HG02623 (cell line): ENCODE measurements around the gene SETD3.

ENCODE experiments used
- ATAC-seq: cut with Tn5 transposase; IDR thresholded peaks from one replicate; pipeline ENCODE4 v1.9.1; 2021; ENCODE audit warnings: moderate library complexity; ENCODE audit not compliant: unreplicated experiment

Gene SETD3

GRCh38 chr14:99426265-99426664, 54.4 kb downstream of the SETD3 start:
- ATAC-seq: no peak

GRCh38 chr14:99425272-99425681, 55.4 kb downstream of the SETD3 start:
- ATAC-seq: no peak

GRCh38 chr14:99424306-99424877, 56.3 kb downstream of the SETD3 start:
- ATAC-seq: no peak

GRCh38 chr14:99423434-99423833, 57.2 kb downstream of the SETD3 start:
- no peak for ATAC-seq

GRCh38 chr14:99422228-99423010, 58.2 kb downstream of the SETD3 start:
- no peak for ATAC-seq

- no peak for ATAC-seq
Measured at GRCh38 chr14:99420711-99421110, 59.9 kb downstream of the SETD3 start.

- ATAC-seq: no peak
Measured at GRCh38 chr14:99419905-99420304, 60.8 kb downstream of the SETD3 start.

GRCh38 chr14:99418242-99418641, 62.4 kb downstream of the SETD3 start:
- ATAC-seq: no peak

- no peak for ATAC-seq
Measured at GRCh38 chr14:99416909-99417308, 63.8 kb downstream of the SETD3 start.

- peak; percentile 97 for ATAC-seq
Measured at GRCh38 chr14:99415496-99416281, 65.0 kb downstream of the SETD3 start.

GRCh38 chr14:99413911-99414310, 66.7 kb downstream of the SETD3 start:
- no peak for ATAC-seq

GRCh38 chr14:99413172-99413571, 67.5 kb downstream of the SETD3 start:
- ATAC-seq: no peak

- no peak for ATAC-seq
Measured at GRCh38 chr14:99412117-99413061, 68.3 kb downstream of the SETD3 start.

- no peak for ATAC-seq
Measured at GRCh38 chr14:99410019-99410418, 70.6 kb downstream of the SETD3 start.

GRCh38 chr14:99408971-99409289, 71.7 kb downstream of the SETD3 start:
- ATAC-seq: no peak

- ATAC-seq: no peak
Measured at GRCh38 chr14:99408286-99408970, 72.2 kb downstream of the SETD3 start.

- ATAC-seq: no peak
Measured at GRCh38 chr14:99407416-99407815, 73.2 kb downstream of the SETD3 start.

GRCh38 chr14:99402950-99403349, 77.7 kb downstream of the SETD3 start:
- ATAC-seq: no peak

GRCh38 chr14:99402285-99402648, 78.4 kb downstream of the SETD3 start:
- ATAC-seq: no peak

GRCh38 chr14:99401621-99402284, 78.9 kb downstream of the SETD3 start:
- ATAC-seq: no peak
